ENCODE results near the gene KCNC2. TPM values are rescaled to one million over a fixed set of nuclear protein-coding genes. Genes with fewer than 3 reads are reported as not detected.

The KCNC2 gene
- total RNA-seq, 1 donor from 2014 or later = not detected

DNA sequence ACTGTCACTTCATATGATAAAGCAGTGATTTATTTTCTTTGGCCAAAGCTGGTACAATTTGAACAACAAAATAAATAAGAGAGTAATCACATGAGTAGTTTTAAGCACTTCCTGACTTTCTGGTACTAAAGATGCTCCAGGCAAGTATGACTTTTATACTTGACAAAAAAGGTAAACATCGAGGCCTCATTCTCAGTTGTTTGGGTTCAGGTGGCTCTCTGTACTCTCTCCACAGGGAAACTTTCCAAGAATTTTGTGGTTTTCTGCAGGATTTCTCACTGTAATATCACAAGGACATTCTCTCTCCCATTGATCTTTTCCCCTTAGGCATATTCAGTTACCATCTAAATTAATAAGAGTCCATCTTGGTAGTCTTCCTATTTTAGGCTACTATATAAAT, 26.6 kb upstream of the KCNC2 start:
- Mint-ChIP-seq H3K27ac (ENCODE audit: unreplicated experiment) (no peak overlapping the region), H3K4me1 (ENCODE audit: unreplicated experiment) (no peaks in the 10 kb centered on the region), H3K4me3 (ENCODE audit: unreplicated experiment) (no peak overlapping the region), H3K9me3 (ENCODE audit: unreplicated experiment) (no peaks in the 10 kb centered on the region), H3K27me3 (ENCODE audit: unreplicated experiment) (no peaks in the 10 kb centered on the region), H3K36me3 (ENCODE audit: low read depth, unreplicated experiment) (no peaks in the 10 kb centered on the region)
- DNase-seq (ENCODE audit: low spot score) = no peak
- TF ChIP-seq CTCF (IDR thresholded peaks at IDR 0.05; ENCODE audit: unreplicated experiment) = no peak

DNA sequence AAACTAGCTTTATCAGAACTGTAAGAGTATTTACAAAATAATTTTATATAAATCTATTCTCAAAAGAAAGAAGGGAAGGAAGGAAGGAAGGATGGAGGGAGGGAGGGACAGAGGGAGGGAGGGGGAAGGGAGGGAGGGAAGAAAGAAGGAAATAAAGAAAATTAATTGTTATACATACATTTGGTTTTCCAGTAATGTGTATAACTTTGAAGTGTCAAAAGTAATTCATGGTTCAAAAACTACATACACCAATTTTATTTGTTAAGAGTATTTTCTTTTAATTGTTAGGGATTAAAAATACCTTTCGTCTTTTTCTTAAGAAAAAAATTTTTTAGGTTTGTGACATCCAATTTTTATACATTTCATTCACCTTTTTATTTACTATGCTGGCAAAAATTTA, 17.5 kb upstream of the KCNC2 start:
- TF ChIP-seq CTCF (IDR thresholded peaks at IDR 0.05; ENCODE audit: unreplicated experiment) = no peak
- Mint-ChIP-seq H3K27me3 (ENCODE audit: unreplicated experiment) (no peaks in the 10 kb centered on the region), H3K4me3 (ENCODE audit: unreplicated experiment) (no peak overlapping the region), H3K9me3 (ENCODE audit: unreplicated experiment) (no peaks in the 10 kb centered on the region), H3K36me3 (ENCODE audit: low read depth, unreplicated experiment) (no peaks in the 10 kb centered on the region), H3K4me1 (ENCODE audit: unreplicated experiment) (no peaks in the 10 kb centered on the region), H3K27ac (ENCODE audit: unreplicated experiment) (no peak overlapping the region)
- no peak for DNase-seq (ENCODE audit: low spot score)

DNA sequence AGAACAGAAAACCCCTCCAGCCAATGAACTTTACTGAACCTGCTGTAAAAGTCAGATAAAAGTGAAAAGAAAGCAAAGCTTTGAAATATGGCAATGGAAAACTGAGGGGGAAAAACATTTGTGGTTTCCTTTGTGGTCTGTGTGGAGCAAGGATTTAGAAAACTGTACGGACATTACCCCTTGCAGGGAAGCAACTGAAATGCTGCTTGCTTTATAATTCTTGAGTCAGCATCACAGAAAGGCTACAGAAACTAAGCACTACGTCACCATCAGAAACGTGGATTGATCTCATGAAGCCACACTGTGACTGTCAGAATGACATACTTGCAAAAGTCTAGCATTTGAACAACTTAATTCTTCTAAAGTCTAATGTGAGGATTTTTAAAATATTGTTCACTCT, 2.4 kb upstream of the KCNC2 start:
- H3K4me3 Mint-ChIP-seq (ENCODE audit: unreplicated experiment) = no peak overlapping the region
- no peak overlapping the region for H3K27ac Mint-ChIP-seq (ENCODE audit: unreplicated experiment)
- no peaks in the 10 kb centered on the region for H3K36me3 Mint-ChIP-seq (ENCODE audit: low read depth, unreplicated experiment)
- H3K9me3 Mint-ChIP-seq (ENCODE audit: unreplicated experiment) = no peaks in the 10 kb centered on the region
- H3K27me3 Mint-ChIP-seq (ENCODE audit: unreplicated experiment) = peaks cover 11% of the 10 kb centered on the region
- no peak for DNase-seq (ENCODE audit: low spot score)
- H3K4me1 Mint-ChIP-seq (ENCODE audit: unreplicated experiment) = peaks cover 5% of the 10 kb centered on the region
- no peak for TF ChIP-seq CTCF (IDR thresholded peaks at IDR 0.05; ENCODE audit: unreplicated experiment)

GRCh38 chr12:75208856-75209811, 505 bp downstream of the KCNC2 start:
- no peak overlapping the region for H3K27ac Mint-ChIP-seq (ENCODE audit: unreplicated experiment)
- H3K4me1 Mint-ChIP-seq (ENCODE audit: unreplicated experiment) = peaks cover 9% of the 10 kb centered on the region
- no peaks in the 10 kb centered on the region for H3K36me3 Mint-ChIP-seq (ENCODE audit: low read depth, unreplicated experiment)
- peak; percentile 67 for DNase-seq (ENCODE audit: low spot score)
- H3K27me3 Mint-ChIP-seq (ENCODE audit: unreplicated experiment) = peaks cover 19% of the 10 kb centered on the region
- H3K4me3 Mint-ChIP-seq (ENCODE audit: unreplicated experiment) = no peak overlapping the region
- no peaks in the 10 kb centered on the region for H3K9me3 Mint-ChIP-seq (ENCODE audit: unreplicated experiment)
- no peak for TF ChIP-seq CTCF (IDR thresholded peaks at IDR 0.05; ENCODE audit: unreplicated experiment)

Data from endothelial cell (in vitro differentiated cells).